Neural progenitor cell (in vitro differentiated cells): ENCODE data around the gene SSTR3.

Experiments
- CTCF ChIP-seq: fragments of 200-600 bp; sonication (generic); IDR thresholded peaks from 2 replicates; pipeline ENCODE4 v1.5.1; 2017; ENCODE audit warnings: antibody characterized with exemption, mild to moderate bottlenecking
- EZH2 ChIP-seq: fragments of 200-600 bp; sonication (generic); IDR thresholded peaks from 2 replicates; pipeline ENCODE4 v1.6.1; 2017; ENCODE audit warnings: antibody characterized with exemption, mild to moderate bottlenecking, moderate library complexity

GRCh38 chr22:37172266-37173245 lies 39.7 kb downstream of the SSTR3 start:
- no peak for TF ChIP-seq CTCF
- TF ChIP-seq EZH2: no peak
